Central memory CD4-positive, alpha-beta T cell (primary cell): Measurements from ENCODE around the gene ACSL6.
A peak's percentile ranks its signal among the peaks of the same experiment; 100 is the strongest.

Experiments
- DNase-seq: peaks from one replicate; pipeline ENCODE4 v3.0.0; 2022

Gene ACSL6

GRCh38 chr5:131939690-131940345 is 71.6 kb downstream of the ACSL6 start:
- DNase-seq, result no peak

GRCh38 chr5:131932235-131932634 is 79.2 kb downstream of the ACSL6 start:
- no peak for DNase-seq

- no peak for DNase-seq
Measured at GRCh38 chr5:131928957-131929356, 82.5 kb downstream of the ACSL6 start.

GRCh38 chr5:131926168-131926567 is 85.3 kb downstream of the ACSL6 start:
- DNase-seq, result no peak

- DNase-seq, result no peak
Measured at GRCh38 chr5:131916481-131916880, 95.0 kb downstream of the ACSL6 start.

GRCh38 chr5:131914472-131914871 is 97.0 kb downstream of the ACSL6 start:
- DNase-seq, result no peak

- no peak for DNase-seq
Measured at GRCh38 chr5:131913603-131914002, 97.9 kb downstream of the ACSL6 start.

- no peak for DNase-seq
Measured at GRCh38 chr5:131906668-131907067, 104.8 kb downstream of the ACSL6 start.

GRCh38 chr5:131902266-131902665 is 109.2 kb downstream of the ACSL6 start:
- DNase-seq, result peak; percentile 46
